ENCODE data around the gene CMAS. TPM values are rescaled to one million over a fixed set of nuclear protein-coding genes. Genes with fewer than 3 reads are reported as not detected.

CMAS gene
- total and polyA plus RNA-seq, 2 of the 8 experiments (the other 6 are each of a cell fraction or from before 2014, with no cell fraction given), result 13.2 to 59.8 TPM

- no peak for TF ChIP-seq CHD7 (IDR thresholded peaks at IDR 0.05; ENCODE audit: insufficient replicate concordance, low read length)
- no peak for TF ChIP-seq KDM1A (IDR thresholded peaks at IDR 0.05; ENCODE audit: borderline replicate concordance, low read length)
These were observed 1.6 kb upstream of the CMAS start (continued) for GRCh38 chr12:22044391-22044790.
